Lower lobe of right lung (tissue), 2 donors: ENCODE results near the gene SELENOO. TPM values are rescaled to one million over a fixed set of nuclear protein-coding genes. Genes with fewer than 3 reads are reported as not detected.

Experiments used
- ATAC-seq, 2 donors: fragments of 200-7000 bp; cut with Tn5 transposase; one replicate each; pipeline ENCODE4 v1.9.1; 2020 to 2022; ENCODE audit warnings: mild to moderate bottlenecking in 2 of 2, moderate library complexity in 2 of 2
- DNase-seq: peaks from one replicate; pipeline ENCODE4 v3.0.0-alpha.2; 2020
- H3K27ac ChIP-seq: fragments of 200-600 bp; one replicate; pipeline ENCODE4 v1.8.0; 2022
- H3K27me3 ChIP-seq: fragments of 200-600 bp; one replicate; pipeline ENCODE4 v1.8.0; 2022; ENCODE audit warnings: low read depth
- H3K36me3 ChIP-seq: fragments of 200-600 bp; one replicate; pipeline ENCODE4 v1.8.0; 2022; ENCODE audit warnings: mild to moderate bottlenecking
- H3K4me1 ChIP-seq: fragments of 200-600 bp; one replicate; pipeline ENCODE4 v1.8.0; 2022
- H3K4me3 ChIP-seq: fragments of 200-600 bp; one replicate; pipeline ENCODE4 v1.8.0; 2022; ENCODE audit warnings: mild to moderate bottlenecking
- H3K9me3 ChIP-seq: fragments of 200-600 bp; one replicate; pipeline ENCODE4 v1.8.0; 2022
- CTCF ChIP-seq: fragments of 200-600 bp; IDR thresholded peaks from one replicate; pipeline ENCODE4 v1.8.0; 2022; ENCODE audit warnings: antibody characterized with exemption, mild to moderate bottlenecking
- intact Hi-C: fragments of 100-400 bp; cut with DNase I; formaldehyde crosslinking; loops from one replicate; pipeline ENCODE4 v1.11.0; 2022
- total RNA-seq: library from RNA; stranded (reverse); fragmentation: NEBNext Ultra II Directional; extraction: Animal tissue kit (Norgen Biotek cat#: 25700); gene quantifications from one replicate; pipeline ENCODE4 v1.2.1, GENCODE V29; 2021
- donor health status: DM: no; HTN: yes; CAD: no; lungs with severe emphysema.

The SELENOO gene
- total RNA-seq, 1 donor from 2014 or later = 18.7 TPM

GRCh38 chr22:50264104-50264745, 63.4 kb downstream of the SELENOO start:
- H3K4me1 ChIP-seq = peaks cover 32% of the 10 kb centered on the region

GRCh38 chr22:50264946-50265669, 64.3 kb downstream of the SELENOO start:
- peaks cover 39% of the 10 kb centered on the region for H3K4me1 ChIP-seq
- no peak for ATAC-seq

More at GRCh38 chr22:50264104-50264745, 63.4 kb downstream of the SELENOO start:
- intact Hi-C loops = no loop called here
- ATAC-seq (no peak), DNase-seq (no peak)
- TF ChIP-seq CTCF = no peak
- Histone ChIP-seq H3K9me3 (no peaks in the 10 kb centered on the region), H3K36me3 (peaks cover 6% of the 10 kb centered on the region), H3K27me3 (peaks cover 25% of the 10 kb centered on the region), H3K27ac (no peak overlapping the region), H3K4me3 (no peak overlapping the region)

GRCh38 chr22:50266994-50267393, 66.2 kb downstream of the SELENOO start:
- Histone ChIP-seq H3K9me3 (no peaks in the 10 kb centered on the region), H3K36me3 (peaks cover 6% of the 10 kb centered on the region), H3K27ac (no peak overlapping the region), H3K4me1 (peaks cover 43% of the 10 kb centered on the region), H3K27me3 (peaks cover 15% of the 10 kb centered on the region), H3K4me3 (peak overlapping the region; percentile 45)
- no peak for ATAC-seq
- DNase-seq = no peak
- intact Hi-C loops = no loop called here
- TF ChIP-seq CTCF = no peak

More at GRCh38 chr22:50264946-50265669, 64.3 kb downstream of the SELENOO start:
- Histone ChIP-seq H3K4me3 (no peak overlapping the region), H3K27me3 (peaks cover 25% of the 10 kb centered on the region), H3K36me3 (peaks cover 6% of the 10 kb centered on the region), H3K27ac (no peak overlapping the region), H3K9me3 (no peaks in the 10 kb centered on the region)
- intact Hi-C loops = no loop called here
- no peak for DNase-seq
- no peak for TF ChIP-seq CTCF

Other genes starting within 250 kb of the SELENOO start
- 94.7 TPM for gene PIM3, start 240.2 kb upstream of the SELENOO start, total RNA-seq
- gene IL17REL, start 188.2 kb upstream of the SELENOO start, total RNA-seq = 0.09 TPM
- not detected for gene TTLL8, start 142.7 kb upstream of the SELENOO start, total RNA-seq
- gene MLC1, start 115.6 kb upstream of the SELENOO start, total RNA-seq = 3.2 TPM
- gene MOV10L1, start 111.0 kb upstream of the SELENOO start, total RNA-seq = 0.56 TPM
- 2.5 TPM for gene PANX2, start 30.3 kb upstream of the SELENOO start, total RNA-seq
- 43.7 TPM for gene TRABD, start 15.1 kb upstream of the SELENOO start, total RNA-seq
- gene TUBGCP6, start 44.0 kb downstream of the SELENOO start, total RNA-seq = 48.5 TPM
- 47.9 TPM for gene HDAC10, start 50.3 kb downstream of the SELENOO start, total RNA-seq
- gene MAPK12, start 60.7 kb downstream of the SELENOO start, total RNA-seq = 11.9 TPM
- 13.1 TPM for gene MAPK11, start 69.4 kb downstream of the SELENOO start, total RNA-seq
- 256 TPM for gene PLXNB2, start 106.6 kb downstream of the SELENOO start, total RNA-seq
- 14.4 TPM for gene DENND6B, start 126.0 kb downstream of the SELENOO start, total RNA-seq
- 52.5 TPM for gene PPP6R2, start 142.3 kb downstream of the SELENOO start, total RNA-seq